ES-I3 (cell line): ENCODE measurements around the gene VIPR2.
"Not testable (repeated sequence)": the region's sequence is repeated elsewhere in the genome, so short reads cannot be mapped to it uniquely, and the experiment has no call there.

Source experiments
- H3K36me3 ChIP-seq: 2 replicates; pipeline ENCODE4 v1.6.1; 2013; ENCODE audit warnings: mild to moderate bottlenecking, low read length, control low read depth, moderate library complexity; ENCODE audit not compliant: insufficient read depth
- H3K4me1 ChIP-seq: 2 replicates; pipeline ENCODE4 v1.6.1; 2013; ENCODE audit warnings: mild to moderate bottlenecking, control low read depth, low read length; ENCODE audit not compliant: insufficient read depth
- H3K9ac ChIP-seq: 2 replicates; pipeline ENCODE4 v1.6.1; 2013; ENCODE audit warnings: low read depth, mild to moderate bottlenecking, low read length, moderate library complexity
- H3K9me3 ChIP-seq: 2 replicates; pipeline ENCODE4 v1.6.1; 2013; ENCODE audit warnings: mild to moderate bottlenecking, low read length, moderate library complexity; ENCODE audit not compliant: control insufficient read depth, insufficient read depth

VIPR2 gene

GRCh38 chr7:159103382-159104187 lies 41.1 kb downstream of the VIPR2 start:
- no peaks in the 10 kb centered on the region for H3K9me3 ChIP-seq

GRCh38 chr7:159102681-159103381 lies 41.8 kb downstream of the VIPR2 start:
- Histone ChIP-seq H3K9ac (no peak overlapping the region), H3K36me3 (no peaks in the 10 kb centered on the region), H3K9me3 (no peaks in the 10 kb centered on the region), H3K4me1 (peaks cover 12% of the 10 kb centered on the region; the same call in 1 of the 2 replicates)

More at GRCh38 chr7:159103382-159104187, 41.1 kb downstream of the VIPR2 start:
- Histone ChIP-seq H3K4me1 (peaks cover 12% of the 10 kb centered on the region; the same call in 1 of the 2 replicates), H3K9ac (no peak overlapping the region), H3K36me3 (no peaks in the 10 kb centered on the region)

- not testable (repeated sequence) for H3K36me3 ChIP-seq, H3K9ac ChIP-seq, H3K9me3 ChIP-seq, H3K4me1 ChIP-seq
Observed at GRCh38 chr7:159101661-159102091, 43.0 kb downstream of the VIPR2 start.

- not testable (repeated sequence) for H3K36me3 ChIP-seq, H3K4me1 ChIP-seq, H3K9ac ChIP-seq, H3K9me3 ChIP-seq
Observed at GRCh38 chr7:159101083-159101395, 43.6 kb downstream of the VIPR2 start.

- not testable (repeated sequence) for H3K36me3 ChIP-seq, H3K9me3 ChIP-seq, H3K9ac ChIP-seq, H3K4me1 ChIP-seq
Observed at GRCh38 chr7:159100281-159101082, 44.2 kb downstream of the VIPR2 start.

- Histone ChIP-seq H3K4me1 (no peaks in the 10 kb centered on the region), H3K36me3 (no peaks in the 10 kb centered on the region; the same call in 1 of the 2 replicates), H3K9ac (no peak overlapping the region), H3K9me3 (no peaks in the 10 kb centered on the region)
Observed at GRCh38 chr7:159099711-159100231, 44.9 kb downstream of the VIPR2 start.

- H3K36me3 ChIP-seq: no peaks in the 10 kb centered on the region; the same call in 1 of the 2 replicates
Observed at GRCh38 chr7:159098811-159099655, 45.6 kb downstream of the VIPR2 start.

GRCh38 chr7:159098424-159098786 lies 46.3 kb downstream of the VIPR2 start:
- H3K9ac ChIP-seq: no peak overlapping the region

More at GRCh38 chr7:159098811-159099655, 45.6 kb downstream of the VIPR2 start:
- Histone ChIP-seq H3K9me3 (no peaks in the 10 kb centered on the region), H3K4me1 (no peaks in the 10 kb centered on the region), H3K9ac (no peak overlapping the region)

GRCh38 chr7:159097661-159098423 lies 46.8 kb downstream of the VIPR2 start:
- Histone ChIP-seq H3K9me3 (no peaks in the 10 kb centered on the region), H3K4me1 (no peaks in the 10 kb centered on the region), H3K36me3 (no peaks in the 10 kb centered on the region; the same call in 1 of the 2 replicates), H3K9ac (no peak overlapping the region)

More at GRCh38 chr7:159098424-159098786, 46.3 kb downstream of the VIPR2 start:
- Histone ChIP-seq H3K36me3 (no peaks in the 10 kb centered on the region; the same call in 1 of the 2 replicates), H3K9me3 (no peaks in the 10 kb centered on the region), H3K4me1 (no peaks in the 10 kb centered on the region)

GRCh38 chr7:159096736-159097581 lies 47.7 kb downstream of the VIPR2 start:
- no peaks in the 10 kb centered on the region for H3K4me1 ChIP-seq
- H3K9me3 ChIP-seq: no peaks in the 10 kb centered on the region
- no peak overlapping the region for H3K9ac ChIP-seq
- no peaks in the 10 kb centered on the region; the same call in 1 of the 2 replicates for H3K36me3 ChIP-seq

GRCh38 chr7:159095979-159096411 lies 48.7 kb downstream of the VIPR2 start:
- Histone ChIP-seq H3K9ac (no peak overlapping the region), H3K9me3 (no peaks in the 10 kb centered on the region), H3K36me3 (no peaks in the 10 kb centered on the region; the same call in 1 of the 2 replicates), H3K4me1 (no peaks in the 10 kb centered on the region)
